Epithelial cell of esophagus (primary cell): Measurements from ENCODE around the gene KCNS3.

ENCODE experiments used
- DNase-seq: peaks from one replicate; pipeline ENCODE4 v3.0.0; 2010; ENCODE audit warnings: low read depth
- H3K4me3 ChIP-seq: 2 replicates; pipeline ENCODE4 v1.5.1; 2011; ENCODE audit warnings: mild to moderate bottlenecking, low read length, control low read depth
- TF ChIP-seq, protein P1 (sequence below): IDR thresholded peaks from 2 replicates; pipeline ENCODE4 v1.5.1; 2011; ENCODE audit warnings: low read depth, mild to moderate bottlenecking, low read length, control low read depth, inconsistent platforms; ENCODE audit not compliant: insufficient read depth; ENCODE audit errors: missing control alignments

Gene KCNS3

DNA sequence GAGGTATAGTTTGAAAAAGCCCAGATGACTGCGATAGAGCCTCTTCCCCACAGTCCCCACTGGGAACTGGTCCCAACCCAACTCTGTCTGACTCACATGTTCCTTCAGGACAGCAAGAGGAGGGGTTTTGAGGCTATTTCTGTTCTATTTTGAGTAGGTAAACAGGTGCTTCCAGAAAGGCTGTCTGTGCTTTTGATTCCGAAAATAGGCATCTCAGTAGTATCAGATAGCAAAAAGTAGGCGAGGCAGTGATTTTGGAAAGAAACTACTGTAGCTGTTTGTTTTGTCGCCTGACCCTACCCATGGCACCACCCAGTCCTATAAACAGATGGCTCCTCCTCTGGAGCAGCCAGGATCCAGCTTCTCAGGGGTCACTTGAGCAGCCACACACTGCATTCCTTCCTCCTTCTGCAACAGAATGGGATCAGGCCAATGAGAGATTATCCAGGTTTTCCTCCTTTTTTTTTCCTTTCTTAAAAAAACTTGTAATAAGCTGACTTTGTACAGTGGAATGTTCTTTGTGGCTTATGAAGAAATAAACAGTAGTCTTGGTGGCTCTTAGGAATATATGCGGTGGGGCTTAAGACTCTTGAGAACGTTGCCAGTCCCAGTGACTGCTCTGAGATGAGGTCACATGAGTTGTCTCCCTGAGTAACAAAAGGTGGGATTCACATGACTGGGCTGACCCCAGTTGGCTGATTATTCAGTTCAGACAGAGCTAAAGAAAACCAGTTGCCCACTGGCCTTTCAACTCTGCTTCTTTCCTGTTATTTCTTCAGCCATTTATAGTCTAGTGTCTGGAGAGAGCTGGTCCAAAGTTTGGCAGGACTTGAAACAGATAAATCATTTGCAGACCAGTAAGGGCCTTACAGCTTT, 98.6 kb downstream of the KCNS3 start:
- no peak overlapping the region for H3K4me3 ChIP-seq
- peak; percentile 37 for DNase-seq
- TF ChIP-seq, protein P1, sequence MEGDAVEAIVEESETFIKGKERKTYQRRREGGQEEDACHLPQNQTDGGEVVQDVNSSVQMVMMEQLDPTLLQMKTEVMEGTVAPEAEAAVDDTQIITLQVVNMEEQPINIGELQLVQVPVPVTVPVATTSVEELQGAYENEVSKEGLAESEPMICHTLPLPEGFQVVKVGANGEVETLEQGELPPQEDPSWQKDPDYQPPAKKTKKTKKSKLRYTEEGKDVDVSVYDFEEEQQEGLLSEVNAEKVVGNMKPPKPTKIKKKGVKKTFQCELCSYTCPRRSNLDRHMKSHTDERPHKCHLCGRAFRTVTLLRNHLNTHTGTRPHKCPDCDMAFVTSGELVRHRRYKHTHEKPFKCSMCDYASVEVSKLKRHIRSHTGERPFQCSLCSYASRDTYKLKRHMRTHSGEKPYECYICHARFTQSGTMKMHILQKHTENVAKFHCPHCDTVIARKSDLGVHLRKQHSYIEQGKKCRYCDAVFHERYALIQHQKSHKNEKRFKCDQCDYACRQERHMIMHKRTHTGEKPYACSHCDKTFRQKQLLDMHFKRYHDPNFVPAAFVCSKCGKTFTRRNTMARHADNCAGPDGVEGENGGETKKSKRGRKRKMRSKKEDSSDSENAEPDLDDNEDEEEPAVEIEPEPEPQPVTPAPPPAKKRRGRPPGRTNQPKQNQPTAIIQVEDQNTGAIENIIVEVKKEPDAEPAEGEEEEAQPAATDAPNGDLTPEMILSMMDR = no peak

- TF ChIP-seq, protein P1 = no peak
- DNase-seq = no peak
- no peak overlapping the region for H3K4me3 ChIP-seq
Measured at GRCh38 chr2:17979707-17980106, 101.2 kb downstream of the KCNS3 start.

DNA sequence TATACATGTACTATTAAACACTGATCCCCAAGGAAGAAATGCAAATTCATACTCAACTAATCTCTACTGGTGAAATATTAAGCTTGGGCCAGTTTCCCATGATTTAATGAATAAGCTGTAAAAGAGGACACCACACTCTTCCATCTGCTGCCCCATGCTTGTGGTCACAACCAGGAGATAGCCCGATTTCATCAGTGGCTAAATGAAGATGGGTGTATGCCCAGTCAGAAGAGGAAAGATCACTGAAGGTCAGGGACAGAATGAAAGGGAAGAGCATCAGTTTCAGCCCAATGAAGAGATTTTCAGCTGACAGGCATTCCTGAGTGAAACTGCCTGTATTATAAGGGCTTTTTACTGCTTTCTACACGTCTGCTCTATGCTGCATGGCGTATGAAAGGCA, 103.5 kb downstream of the KCNS3 start:
- TF ChIP-seq, protein P1 = no peak
- no peak for DNase-seq

More for the DNA sequence above, 103.5 kb downstream of the KCNS3 start:
- no peak overlapping the region for H3K4me3 ChIP-seq
